Fibroblast of lung (primary cell): ENCODE results near the gene THOC2. TPM values are rescaled to one million over a fixed set of nuclear protein-coding genes. Genes with fewer than 3 reads are reported as not detected.
A peak's percentile ranks its signal among the peaks of the same experiment; 100 is the strongest.

ENCODE experiments used
- DNase-seq, 2 donors: peaks; one replicate each; pipeline versions ENCODE4 v3.0.0 to v3.0.0-alpha.2; 2010; ENCODE audit warnings: low read depth in 2 of 2
- H2AFZ ChIP-seq: 2 replicates; pipeline ENCODE4 v1.5.1; 2012; ENCODE audit warnings: low read length, control low read depth, inconsistent platforms
- H3K27ac ChIP-seq: 2 replicates; pipeline ENCODE4 v1.5.1; 2011; ENCODE audit warnings: low read length, control low read depth; ENCODE audit not compliant: insufficient read depth
- H3K27me3 ChIP-seq: 2 replicates; pipeline ENCODE4 v1.5.1; 2011; ENCODE audit warnings: mild to moderate bottlenecking, low read length; ENCODE audit not compliant: control insufficient read depth, insufficient read depth
- H3K36me3 ChIP-seq: 2 replicates; pipeline ENCODE4 v1.5.1; 2011; ENCODE audit warnings: low read length; ENCODE audit not compliant: control insufficient read depth, insufficient read depth
- H3K4me1 ChIP-seq: 2 replicates; pipeline ENCODE4 v1.5.1; 2011; ENCODE audit warnings: low read length; ENCODE audit not compliant: control insufficient read depth, insufficient read depth; ENCODE audit errors: extremely low read depth
- H3K4me2 ChIP-seq: 2 replicates; pipeline ENCODE4 v1.5.1; 2011; ENCODE audit warnings: low read length, control low read depth; ENCODE audit not compliant: insufficient read depth; ENCODE audit errors: extremely low read depth
- H3K4me3 ChIP-seq, 4 experiments: fragments of 200-600 bp in 1 of 4; sonication (generic) in 1 of 4; replicated peaks in 1 of 4; 2 replicates each; pipeline ENCODE4 v1.5.1; 2011 to 2016; ENCODE audit warnings: low read length in 4 of 4, low read depth in 3 of 4, mild to moderate bottlenecking in 3 of 4, control low read depth in 2 of 4, inconsistent platforms in 1 of 4, mixed read lengths in 1 of 4; ENCODE audit not compliant: insufficient read depth in 1 of 4; ENCODE audit errors: control extremely low read depth in 1 of 4
- H3K79me2 ChIP-seq: 2 replicates; pipeline ENCODE4 v1.5.1; 2012; ENCODE audit warnings: mild to moderate bottlenecking, low read length, inconsistent platforms; ENCODE audit not compliant: control insufficient read depth, insufficient read depth
- H3K9ac ChIP-seq: 2 replicates; pipeline ENCODE4 v1.5.1; 2011; ENCODE audit warnings: mild to moderate bottlenecking, low read length, control low read depth; ENCODE audit not compliant: insufficient read depth
- H3K9me3 ChIP-seq: 2 replicates; pipeline ENCODE4 v1.5.1; 2012; ENCODE audit warnings: low read depth, low read length; ENCODE audit not compliant: control insufficient read depth, insufficient read depth
- H4K20me1 ChIP-seq: 2 replicates; pipeline ENCODE4 v1.5.1; 2011; ENCODE audit warnings: low read length; ENCODE audit not compliant: control insufficient read depth, insufficient read depth; ENCODE audit errors: extremely low read depth
- CTCF ChIP-seq, 2 donors: IDR thresholded peaks in 1 of 2; conservative IDR thresholded peaks in 1 of 2; 1 replicate in 1 of 2; 2 replicates in 1 of 2; pipeline ENCODE4 v1.5.1; 2011 to 2012; ENCODE audit warnings: low read length in 2 of 2, control low read depth in 1 of 2, inconsistent platforms in 1 of 2, low read depth in 1 of 2, mild to moderate bottlenecking in 1 of 2
- EZH2 ChIP-seq: IDR thresholded peaks from 2 replicates; pipeline ENCODE4 v1.5.1; 2012; ENCODE audit warnings: low read length, control low read depth, mild to moderate bottlenecking; ENCODE audit errors: missing control alignments
- polyA plus RNA-seq, 2 donors: library from polyadenylated mRNA; depleted of rRNA in 1 of 2; stranded (reverse) in 1 of 2; unstranded in 1 of 2; fragments of >200 nt; gene quantifications; 2 replicates each; pipeline ENCODE4 v1.2.1, GENCODE V29; 2011 to 2012; ENCODE audit warnings: missing spikeins in 1 of 2
- total RNA-seq: library from RNA; depleted of rRNA; stranded (reverse); fragments of >200 nt; gene quantifications from 2 replicates; pipeline ENCODE4 v1.2.1, GENCODE V29; 2014

Gene THOC2
- total and polyA plus RNA-seq, 2 donors (not counting 1 experiment from before 2014, with no cell fraction given) = 62.9 to 70.0 TPM

GRCh38 chrX:123753656-123754350 lies 21.0 kb upstream of the THOC2 start:
- no peak overlapping the region for H2AFZ ChIP-seq
- no peaks in the 10 kb centered on the region for H3K27me3 ChIP-seq
- no peak overlapping the region for H3K27ac ChIP-seq
- no peaks in the 10 kb centered on the region for H3K4me1 ChIP-seq
- H3K4me2 ChIP-seq = no peak overlapping the region
- H4K20me1 ChIP-seq = no peaks in the 10 kb centered on the region
- no peak for DNase-seq
- H3K4me3 ChIP-seq = no peak overlapping the region
- H3K9me3 ChIP-seq = no peaks in the 10 kb centered on the region
- no peak overlapping the region for H3K9ac ChIP-seq
- TF ChIP-seq EZH2 (no peak), CTCF (conservative IDR thresholded peaks at IDR 0.05 in 1 of 2, IDR thresholded peaks at IDR 0.05 in 1 of 2; ENCODE audit: low read depth in 1 of 2, low read length in 2 of 2) (no peak)
- H3K36me3 ChIP-seq = no peaks in the 10 kb centered on the region
- H3K79me2 ChIP-seq = no peaks in the 10 kb centered on the region

GRCh38 chrX:123749643-123750042 lies 16.8 kb upstream of the THOC2 start:
- Histone ChIP-seq H3K27ac (no peak overlapping the region), H2AFZ (no peak overlapping the region), H3K79me2 (no peaks in the 10 kb centered on the region), H4K20me1 (no peaks in the 10 kb centered on the region), H3K4me1 (no peaks in the 10 kb centered on the region), H3K4me2 (no peak overlapping the region), H3K4me3 (no peak overlapping the region), H3K27me3 (no peaks in the 10 kb centered on the region), H3K9me3 (no peaks in the 10 kb centered on the region), H3K9ac (no peak overlapping the region), H3K36me3 (no peaks in the 10 kb centered on the region)
- TF ChIP-seq CTCF (conservative IDR thresholded peaks at IDR 0.05 in 1 of 2, IDR thresholded peaks at IDR 0.05 in 1 of 2; ENCODE audit: low read depth in 1 of 2, low read length in 2 of 2) (no peak), EZH2 (no peak)
- DNase-seq = no peak

- no peaks in the 10 kb centered on the region for H3K27me3 ChIP-seq
- H3K36me3 ChIP-seq = no peaks in the 10 kb centered on the region
- H3K27ac ChIP-seq = no peak overlapping the region
- no peak overlapping the region for H3K4me2 ChIP-seq
- no peaks in the 10 kb centered on the region for H3K79me2 ChIP-seq
- H4K20me1 ChIP-seq = no peaks in the 10 kb centered on the region
- TF ChIP-seq CTCF (conservative IDR thresholded peaks at IDR 0.05 in 1 of 2, IDR thresholded peaks at IDR 0.05 in 1 of 2; ENCODE audit: low read depth in 1 of 2, low read length in 2 of 2) = no peak
- no peak for TF ChIP-seq EZH2
- no peak overlapping the region for H3K4me3 ChIP-seq
- H3K9me3 ChIP-seq = no peaks in the 10 kb centered on the region
- no peaks in the 10 kb centered on the region for H3K4me1 ChIP-seq
- no peak overlapping the region for H2AFZ ChIP-seq
- DNase-seq = peak in 1 of 2 donors; percentile 6
- H3K9ac ChIP-seq = no peak overlapping the region
These were observed 12.7 kb upstream of the THOC2 start for GRCh38 chrX:123745511-123745910.
